Spleen (tissue), 11 donors: Measurements from ENCODE around the gene CLDN12. TPM values are rescaled to one million over a fixed set of nuclear protein-coding genes. Genes with fewer than 3 reads are reported as not detected.

Experiments used
- DNase-seq: peaks from one replicate; pipeline ENCODE4 v3.0.0-alpha.2; 2020
- H3K27ac ChIP-seq, 8 donors: fragments of 200-600 bp; sonication (generic) in 7 of 8; 1 replicate in 4 of 8; 2 replicates in 4 of 8; pipeline versions ENCODE4 v1.5.0 to v1.8.0; 2016 to 2021; ENCODE audit warnings: inconsistent platforms in 4 of 8, mild to moderate bottlenecking in 4 of 8, moderate library complexity in 1 of 8
- H3K27me3 ChIP-seq, 7 donors: fragments of 200-600 bp; sonication (generic) in 6 of 7; replicated peaks in 1 of 7; 1 replicate in 4 of 7; 2 replicates in 3 of 7; pipeline versions ENCODE4 v1.5.0 to v1.8.0; 2016 to 2021; ENCODE audit warnings: inconsistent platforms in 3 of 7, mild to moderate bottlenecking in 1 of 7
- H3K36me3 ChIP-seq, 6 donors: fragments of 200-600 bp; sonication (generic) in 5 of 6; 1 replicate in 4 of 6; 2 replicates in 2 of 6; pipeline versions ENCODE4 v1.5.0 to v1.8.0; 2016 to 2021; ENCODE audit warnings: inconsistent platforms in 2 of 6
- H3K4me1 ChIP-seq, 6 donors: fragments of 200-600 bp; sonication (generic) in 5 of 6; 1 replicate in 3 of 6; 2 replicates in 3 of 6; pipeline versions ENCODE4 v1.5.0 to v1.8.0; 2016 to 2021; ENCODE audit warnings: inconsistent platforms in 3 of 6
- H3K4me3 ChIP-seq, 8 donors: fragments of 200-600 bp; sonication (generic) in 7 of 8; 1 replicate in 4 of 8; 2 replicates in 4 of 8; pipeline versions ENCODE4 v1.5.0 to v1.8.0; 2016 to 2021; ENCODE audit warnings: inconsistent platforms in 4 of 8, mild to moderate bottlenecking in 4 of 8, moderate library complexity in 2 of 8
- H3K9me3 ChIP-seq, 8 donors: fragments of 200-600 bp; sonication (generic) in 7 of 8; 1 replicate in 4 of 8; 2 replicates in 4 of 8; pipeline versions ENCODE4 v1.5.0 to v1.8.0; 2016 to 2021; ENCODE audit warnings: inconsistent platforms in 4 of 8
- CTCF ChIP-seq, 11 experiments: fragments of 200-600 bp in 7 of 11; fragments of 450-650 bp in 4 of 11; sonication (generic) in 4 of 11; IDR thresholded peaks in 8 of 11; conservative IDR thresholded peaks in 3 of 11; 1 replicate in 7 of 11; 2 replicates in 4 of 11; pipeline versions ENCODE4 v1.4.0 to v1.8.0; 2016 to 2021; ENCODE audit warnings: antibody characterized with exemption in 11 of 11, inconsistent platforms in 4 of 11, mild to moderate bottlenecking in 1 of 11
- POLR2A ChIP-seq, 3 donors: fragments of 450-650 bp; IDR thresholded peaks; one replicate each; pipeline ENCODE4 v1.5.1; 2017; ENCODE audit warnings: antibody characterized with exemption in 3 of 3, mild to moderate bottlenecking in 1 of 3
- POLR2AphosphoS5 ChIP-seq, 3 donors: sonication (generic); formaldehyde crosslinking; IDR thresholded peaks; one replicate each; pipeline ENCODE4 v1.5.1; 2017; ENCODE audit warnings: antibody characterized with exemption in 3 of 3
- WGBS, 5 donors: extraction: QIAGEN DNeasy Blood & Tissue Kit in 3 of 5; methylation state at CpG; one replicate each; pipeline versions ENCODE4 v1.1.5 to v1.1.7; 2013 to 2018; 5-methylcytosine and 5-hydroxymethylcytosine counted together
- intact Hi-C: fragments of 100-400 bp; cut with DNase I; formaldehyde crosslinking; loops from one replicate; pipeline ENCODE4 v1.15.0; 2023; ENCODE audit warnings: low total_unique reads
- polyA plus RNA-seq, 3 donors: library from polyadenylated mRNA; stranded (reverse); fragments of 200-250 nt; gene quantifications; one replicate each; pipeline ENCODE4 v1.2.1, GENCODE V29; 2013
- total RNA-seq, 7 donors: library from RNA; depleted of rRNA in 3 of 7; stranded (reverse); fragments of >200 nt in 3 of 7; fragmentation: NEBNext Ultra II Directional in 4 of 7; extraction: Animal tissue kit (Norgen Biotek cat#: 25700) in 4 of 7; gene quantifications; one replicate each; pipeline versions ENCODE4 v1.1.0 to v1.2.1, GENCODE V29; 2016 to 2021
- donor health status: healthy with polysubstance abuse.
- donor health status: DM: no; HTN: no; CAD: no; lungs with moderate emphysema.
- donor health status: DM: no; HTN: no; CAD: no.
- donor health status: Bipolar disorder and iron deficiency.
- donor health status: healthy.
- donor health status: DM: no; HTN: no; CAD: no.
- donor health status: DM: yes; HTN: yes; CAD: no.

CLDN12 gene
- total and polyA plus RNA-seq, 10 donors = 3.9 to 17.4 (median 10.0) TPM

GRCh38 chr7:90387470-90388240, 15.6 kb upstream of the CLDN12 start:
- no peaks in the 10 kb centered on the region for H3K4me1 ChIP-seq
- intact Hi-C loops = no loop called here
- H3K27me3 ChIP-seq = no peaks in the 10 kb centered on the region
- no peak for DNase-seq
- H3K9me3 ChIP-seq = peaks cover 0 to 6% (median 1%) of the 10 kb centered on the region in 8 donors
- no peak overlapping the region for H3K27ac ChIP-seq
- 92 to 97% (median 96%) methylated on average over 2 of the region's 2 CpGs for WGBS, 5 donors
- H3K36me3 ChIP-seq = peaks cover 2 to 59% (median 40%) of the 10 kb centered on the region in 6 donors
- TF ChIP-seq POLR2AphosphoS5 (IDR thresholded peaks at IDR 0.05) (no peak), POLR2A (IDR thresholded peaks at IDR 0.05) (no peak), CTCF (IDR thresholded peaks at IDR 0.05 in 8 of 11, conservative IDR thresholded peaks at IDR 0.05 in 3 of 11) (no peak)
- no peak overlapping the region for H3K4me3 ChIP-seq

- no peak overlapping the region for H3K27ac ChIP-seq
- H3K4me3 ChIP-seq = no peak overlapping the region
- H3K36me3 ChIP-seq = peaks cover 0 to 26% (median 9%) of the 10 kb centered on the region in 6 donors
- no peaks in the 10 kb centered on the region for H3K4me1 ChIP-seq
- DNase-seq = no peak
- H3K27me3 ChIP-seq = no peaks in the 10 kb centered on the region
- no peak for TF ChIP-seq POLR2A (IDR thresholded peaks at IDR 0.05)
- no peak for TF ChIP-seq CTCF (IDR thresholded peaks at IDR 0.05 in 8 of 11, conservative IDR thresholded peaks at IDR 0.05 in 3 of 11)
- TF ChIP-seq POLR2AphosphoS5 (IDR thresholded peaks at IDR 0.05) = no peak
- intact Hi-C loops = no loop called here
- H3K9me3 ChIP-seq = peaks cover 0 to 27% (median 9%) of the 10 kb centered on the region in 8 donors
These were observed 12.3 kb upstream of the CLDN12 start for GRCh38 chr7:90390926-90391325.

GRCh38 chr7:90391488-90391887, 11.8 kb upstream of the CLDN12 start:
- WGBS, 5 donors = 88 to 94% (median 90%) methylated on average over 5 of the region's 5 CpGs
- Histone ChIP-seq H3K4me1 (no peaks in the 10 kb centered on the region), H3K36me3 (peaks cover 0 to 20% (median 4%) of the 10 kb centered on the region in 6 donors), H3K27ac (no peak overlapping the region), H3K27me3 (no peaks in the 10 kb centered on the region), H3K9me3 (peaks cover 0 to 30% (median 9%) of the 10 kb centered on the region in 8 donors), H3K4me3 (no peak overlapping the region)
- intact Hi-C loops = no loop called here
- DNase-seq = no peak
- TF ChIP-seq POLR2A (IDR thresholded peaks at IDR 0.05) = no peak
- TF ChIP-seq POLR2AphosphoS5 (IDR thresholded peaks at IDR 0.05) = no peak

- Histone ChIP-seq H3K36me3 (no peaks in the 10 kb centered on the region), H3K9me3 (peaks cover 0 to 67% (median 30%) of the 10 kb centered on the region in 8 donors), H3K27me3 (no peaks in the 10 kb centered on the region), H3K27ac (no peak overlapping the region), H3K4me1 (peaks cover 0 to under 1% (median 0%) of the 10 kb centered on the region in 6 donors), H3K4me3 (no peak overlapping the region)
- 91 to 97% (median 96%) methylated on average over 4 of the region's 4 CpGs for WGBS, 5 donors
- intact Hi-C loops = no loop called here
- no peak for DNase-seq
- TF ChIP-seq CTCF (IDR thresholded peaks at IDR 0.05 in 8 of 11, conservative IDR thresholded peaks at IDR 0.05 in 3 of 11) (no peak), POLR2A (IDR thresholded peaks at IDR 0.05) (no peak), POLR2AphosphoS5 (IDR thresholded peaks at IDR 0.05) (no peak)
These were observed 6.8 kb upstream of the CLDN12 start for GRCh38 chr7:90396420-90396819.
